ENCODE results near the gene DGKI. TPM values are rescaled to one million over a fixed set of nuclear protein-coding genes. Genes with fewer than 3 reads are reported as not detected.

DGKI gene
- total RNA-seq, 3 donors from 2014 or later (not counting 1 experiment from before 2014, with no cell fraction given): 0.53 TPM; not detected in 2

- Mint-ChIP-seq H3K9me3 (no peaks in the 10 kb centered on the region), H3K27ac (no peak overlapping the region), H3K4me1 (no peaks in the 10 kb centered on the region), H3K4me3 (no peak overlapping the region), H3K27me3 (ENCODE audit: low read depth in 2 of 2) (no peaks in the 10 kb centered on the region), H3K36me3 (no peaks in the 10 kb centered on the region)
- Histone ChIP-seq H3K36me3 (ENCODE audit: control insufficient read depth, insufficient read depth, low read length) (no peaks in the 10 kb centered on the region), H3K27me3 (ENCODE audit: control insufficient read depth, insufficient read depth, low read length) (no peaks in the 10 kb centered on the region), H3K4me1 (ENCODE audit: control insufficient read depth, insufficient read depth, low read length) (no peaks in the 10 kb centered on the region), H3K4me3 (ENCODE audit: low read length) (no peak overlapping the region), H3K27ac (ENCODE audit: low read length) (no peak overlapping the region), H3K9me3 (ENCODE audit: control insufficient read depth, insufficient read depth, low read length) (no peaks in the 10 kb centered on the region)
- 76% methylated on average over 2 of the region's 2 CpGs for WGBS (ENCODE audit: insufficient coverage)
- DNase-seq (no peak), ATAC-seq (no peak)
- no peak for TF ChIP-seq CTCF (IDR thresholded peaks at IDR 0.05)
- intact Hi-C loops (cut with micrococcal nuclease): no loop called here
These were observed 119.4 kb downstream of the DGKI start for GRCh38 chr7:137727413-137727812.

- Mint-ChIP-seq H3K36me3 (no peaks in the 10 kb centered on the region), H3K4me3 (no peak overlapping the region), H3K27ac (no peak overlapping the region), H3K9me3 (peaks cover 0 to 2% of the 10 kb centered on the region in 2 donors), H3K4me1 (no peaks in the 10 kb centered on the region), H3K27me3 (ENCODE audit: low read depth in 2 of 2) (peaks cover 0 to 4% of the 10 kb centered on the region in 2 donors)
- no peak for ATAC-seq
- Histone ChIP-seq H3K36me3 (ENCODE audit: control insufficient read depth, insufficient read depth, low read length) (no peaks in the 10 kb centered on the region), H3K4me3 (ENCODE audit: low read length) (no peak overlapping the region), H3K27ac (ENCODE audit: low read length) (no peak overlapping the region), H3K4me1 (ENCODE audit: control insufficient read depth, insufficient read depth, low read length) (no peaks in the 10 kb centered on the region), H3K27me3 (ENCODE audit: control insufficient read depth, insufficient read depth, low read length) (no peaks in the 10 kb centered on the region), H3K9me3 (ENCODE audit: control insufficient read depth, insufficient read depth, low read length) (no peaks in the 10 kb centered on the region)
- intact Hi-C loops (cut with micrococcal nuclease): no loop called here
- no peak for DNase-seq
- no peak for TF ChIP-seq CTCF (IDR thresholded peaks at IDR 0.05)
- 88% methylated on average over 4 of the region's 4 CpGs for WGBS (ENCODE audit: insufficient coverage)
These were observed 128.4 kb downstream of the DGKI start for GRCh38 chr7:137718355-137718754.

- H3K36me3 Mint-ChIP-seq: no peaks in the 10 kb centered on the region
- TF ChIP-seq CTCF (IDR thresholded peaks at IDR 0.05): no peak
- no peak overlapping the region for H3K27ac Mint-ChIP-seq
- H3K4me3 Mint-ChIP-seq: no peak overlapping the region
- Histone ChIP-seq H3K9me3 (ENCODE audit: control insufficient read depth, insufficient read depth, low read length) (no peaks in the 10 kb centered on the region), H3K27me3 (ENCODE audit: control insufficient read depth, insufficient read depth, low read length) (no peaks in the 10 kb centered on the region), H3K36me3 (ENCODE audit: control insufficient read depth, insufficient read depth, low read length) (no peaks in the 10 kb centered on the region), H3K4me1 (ENCODE audit: control insufficient read depth, insufficient read depth, low read length) (no peaks in the 10 kb centered on the region), H3K27ac (ENCODE audit: low read length) (no peak overlapping the region), H3K4me3 (ENCODE audit: low read length) (no peak overlapping the region)
- WGBS (ENCODE audit: insufficient coverage): 65% methylated on average over 7 of the region's 7 CpGs
- peaks cover 0 to 2% of the 10 kb centered on the region in 2 donors for H3K9me3 Mint-ChIP-seq
- no peak for DNase-seq
- H3K4me1 Mint-ChIP-seq: no peaks in the 10 kb centered on the region
- H3K27me3 Mint-ChIP-seq (ENCODE audit: low read depth in 2 of 2): peaks cover 0 to 4% of the 10 kb centered on the region in 2 donors
- no peak for ATAC-seq
- intact Hi-C loops (cut with micrococcal nuclease): no loop called here
These were observed 128.9 kb downstream of the DGKI start for GRCh38 chr7:137717811-137718271.

- intact Hi-C loops (cut with micrococcal nuclease): no loop called here
- 66% methylated on average over 3 of the region's 3 CpGs for WGBS (ENCODE audit: insufficient coverage)
These were observed 129.7 kb downstream of the DGKI start for GRCh38 chr7:137717045-137717444.

More at GRCh38 chr7:137717045-137717444, 129.7 kb downstream of the DGKI start:
- Histone ChIP-seq H3K27ac (ENCODE audit: low read length) (no peak overlapping the region), H3K4me1 (ENCODE audit: control insufficient read depth, insufficient read depth, low read length) (no peaks in the 10 kb centered on the region), H3K36me3 (ENCODE audit: control insufficient read depth, insufficient read depth, low read length) (no peaks in the 10 kb centered on the region), H3K9me3 (ENCODE audit: control insufficient read depth, insufficient read depth, low read length) (no peaks in the 10 kb centered on the region), H3K4me3 (ENCODE audit: low read length) (no peak overlapping the region), H3K27me3 (ENCODE audit: control insufficient read depth, insufficient read depth, low read length) (no peaks in the 10 kb centered on the region)
- no peak for ATAC-seq
- no peak for DNase-seq
- Mint-ChIP-seq H3K27ac (no peak overlapping the region), H3K36me3 (no peaks in the 10 kb centered on the region), H3K4me3 (no peak overlapping the region), H3K27me3 (ENCODE audit: low read depth in 2 of 2) (peaks cover 0 to 4% of the 10 kb centered on the region in 2 donors), H3K4me1 (no peaks in the 10 kb centered on the region), H3K9me3 (peaks cover 0 to 2% of the 10 kb centered on the region in 2 donors)
- no peak for TF ChIP-seq CTCF (IDR thresholded peaks at IDR 0.05)

All from natural killer cell (primary cell).